A549 (cell line): Measurements from ENCODE around the gene SEZ6L2.

Source experiments
- CEBPB ChIP-seq, 2 experiments: fragments of >200 bp in 1 of 2; sonication (Bioruptor Twin) in 1 of 2; formaldehyde crosslinking in 1 of 2; IDR thresholded peaks; 2 replicates each; pipeline ENCODE4 v1.6.1; 2012 to 2016
- CHD2 ChIP-seq: fragments of 150-350 bp; IDR thresholded peaks from 2 replicates; pipeline ENCODE4 v1.6.1; 2014; ENCODE audit warnings: low read length; ENCODE audit not compliant: partially characterized antibody
- CHD4 ChIP-seq: fragments of 200-600 bp; sonication (generic); IDR thresholded peaks from 2 replicates; pipeline ENCODE4 v1.6.1; 2016; ENCODE audit warnings: antibody characterized with exemption, mild to moderate bottlenecking, borderline replicate concordance
- HDAC2 ChIP-seq: fragments of 200-600 bp; sonication (generic); IDR thresholded peaks from 2 replicates; pipeline ENCODE4 v1.6.1; 2016
- MAFK ChIP-seq: fragments of 450-650 bp; IDR thresholded peaks from 2 replicates; pipeline ENCODE4 v1.6.1; 2014; ENCODE audit not compliant: partially characterized antibody
- MYC ChIP-seq: IDR thresholded peaks from 2 replicates; pipeline ENCODE4 v1.6.1; 2012; ENCODE audit warnings: mild to moderate bottlenecking, inconsistent platforms, low read length, improper control_type of control experiment, borderline replicate concordance
- POLR2A ChIP-seq: IDR thresholded peaks from 2 replicates; pipeline ENCODE4 v1.6.1; 2012; ENCODE audit warnings: mild to moderate bottlenecking, low read length
- POLR2AphosphoS2 ChIP-seq: conservative IDR thresholded peaks from 2 replicates; pipeline ENCODE4 v1.6.1; 2012; ENCODE audit warnings: low read length, improper control_type of control experiment, inconsistent platforms
- RFX5 ChIP-seq: fragments of 450-650 bp; IDR thresholded peaks from 2 replicates; pipeline ENCODE4 v1.7.1; 2014; ENCODE audit warnings: antibody characterized with exemption, mild to moderate bottlenecking, moderate library complexity
- RNF2 ChIP-seq: fragments of 200-600 bp; sonication (generic); IDR thresholded peaks from 2 replicates; pipeline ENCODE4 v1.6.1; 2016; ENCODE audit warnings: low read depth, mild to moderate bottlenecking, antibody characterized with exemption, moderate library complexity, borderline replicate concordance
- ZSCAN20 ChIP-seq: fragments of 250-450 bp; sonication (Bioruptor Pico); IDR thresholded peaks from 2 replicates; pipeline ENCODE4 v1.8.0; 2022; ENCODE audit warnings: mild to moderate bottlenecking, moderate library complexity
- TF ChIP-seq, protein P1 (sequence below): fragments of >200 bp; sonication (Bioruptor Twin); formaldehyde crosslinking; IDR thresholded peaks from 3 replicates; pipeline ENCODE4 v1.6.1; 2016
- TF ChIP-seq, protein P2 (sequence below): IDR thresholded peaks from 2 replicates; pipeline ENCODE4 v1.6.1; 2012
- TF ChIP-seq, protein P3 (sequence below): fragments of >200 bp; sonication (Bioruptor Twin); formaldehyde crosslinking; IDR thresholded peaks from 3 replicates; pipeline ENCODE4 v1.5.1; 2016

DNA sequence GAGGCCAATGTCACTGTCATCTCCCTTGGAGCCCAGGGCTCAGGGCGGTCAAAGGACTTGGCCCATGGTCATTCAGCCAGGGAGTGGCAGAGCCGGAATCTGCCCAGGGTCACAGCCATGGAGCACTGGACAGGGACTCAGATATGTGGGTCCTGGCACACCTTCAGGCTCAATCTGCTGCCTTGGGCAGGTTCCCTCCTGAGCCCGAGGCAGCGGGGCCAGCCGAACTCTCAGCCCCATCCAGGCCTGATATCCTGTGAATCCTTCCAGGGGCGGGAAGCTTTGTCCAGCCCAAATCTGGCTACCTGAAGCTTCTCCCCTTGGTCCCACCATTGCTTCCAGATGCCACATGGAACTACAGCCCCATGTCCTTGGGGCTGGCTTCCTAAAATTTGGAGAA is 24.1 kb downstream of the SEZ6L2 start:
- TF ChIP-seq, protein P1, sequence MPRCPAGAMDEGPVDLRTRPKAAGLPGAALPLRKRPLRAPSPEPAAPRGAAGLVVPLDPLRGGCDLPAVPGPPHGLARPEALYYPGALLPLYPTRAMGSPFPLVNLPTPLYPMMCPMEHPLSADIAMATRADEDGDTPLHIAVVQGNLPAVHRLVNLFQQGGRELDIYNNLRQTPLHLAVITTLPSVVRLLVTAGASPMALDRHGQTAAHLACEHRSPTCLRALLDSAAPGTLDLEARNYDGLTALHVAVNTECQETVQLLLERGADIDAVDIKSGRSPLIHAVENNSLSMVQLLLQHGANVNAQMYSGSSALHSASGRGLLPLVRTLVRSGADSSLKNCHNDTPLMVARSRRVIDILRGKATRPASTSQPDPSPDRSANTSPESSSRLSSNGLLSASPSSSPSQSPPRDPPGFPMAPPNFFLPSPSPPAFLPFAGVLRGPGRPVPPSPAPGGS = no peak
- TF ChIP-seq, protein P2, sequence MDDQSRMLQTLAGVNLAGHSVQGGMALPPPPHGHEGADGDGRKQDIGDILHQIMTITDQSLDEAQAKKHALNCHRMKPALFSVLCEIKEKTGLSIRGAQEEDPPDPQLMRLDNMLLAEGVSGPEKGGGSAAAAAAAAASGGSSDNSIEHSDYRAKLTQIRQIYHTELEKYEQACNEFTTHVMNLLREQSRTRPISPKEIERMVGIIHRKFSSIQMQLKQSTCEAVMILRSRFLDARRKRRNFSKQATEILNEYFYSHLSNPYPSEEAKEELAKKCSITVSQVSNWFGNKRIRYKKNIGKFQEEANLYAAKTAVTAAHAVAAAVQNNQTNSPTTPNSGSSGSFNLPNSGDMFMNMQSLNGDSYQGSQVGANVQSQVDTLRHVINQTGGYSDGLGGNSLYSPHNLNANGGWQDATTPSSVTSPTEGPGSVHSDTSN = no peak
- no peak for TF ChIP-seq MYC
- TF ChIP-seq, protein P3, sequence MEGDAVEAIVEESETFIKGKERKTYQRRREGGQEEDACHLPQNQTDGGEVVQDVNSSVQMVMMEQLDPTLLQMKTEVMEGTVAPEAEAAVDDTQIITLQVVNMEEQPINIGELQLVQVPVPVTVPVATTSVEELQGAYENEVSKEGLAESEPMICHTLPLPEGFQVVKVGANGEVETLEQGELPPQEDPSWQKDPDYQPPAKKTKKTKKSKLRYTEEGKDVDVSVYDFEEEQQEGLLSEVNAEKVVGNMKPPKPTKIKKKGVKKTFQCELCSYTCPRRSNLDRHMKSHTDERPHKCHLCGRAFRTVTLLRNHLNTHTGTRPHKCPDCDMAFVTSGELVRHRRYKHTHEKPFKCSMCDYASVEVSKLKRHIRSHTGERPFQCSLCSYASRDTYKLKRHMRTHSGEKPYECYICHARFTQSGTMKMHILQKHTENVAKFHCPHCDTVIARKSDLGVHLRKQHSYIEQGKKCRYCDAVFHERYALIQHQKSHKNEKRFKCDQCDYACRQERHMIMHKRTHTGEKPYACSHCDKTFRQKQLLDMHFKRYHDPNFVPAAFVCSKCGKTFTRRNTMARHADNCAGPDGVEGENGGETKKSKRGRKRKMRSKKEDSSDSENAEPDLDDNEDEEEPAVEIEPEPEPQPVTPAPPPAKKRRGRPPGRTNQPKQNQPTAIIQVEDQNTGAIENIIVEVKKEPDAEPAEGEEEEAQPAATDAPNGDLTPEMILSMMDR = no peak
- TF ChIP-seq HDAC2 = no peak
- TF ChIP-seq MAFK = no peak
- TF ChIP-seq RFX5 = no peak
- no peak for TF ChIP-seq POLR2A
- no peak for TF ChIP-seq POLR2AphosphoS2
- TF ChIP-seq CEBPB (IDR thresholded peaks at IDR 0.05) = no peak
- no peak for TF ChIP-seq CHD4
- TF ChIP-seq ZSCAN20 (CRISPR knock-in tag) = no peak
- TF ChIP-seq RNF2 = no peak
- no peak for TF ChIP-seq CHD2
